Epithelial cell of esophagus (primary cell): ENCODE results near the gene KREMEN1.

Experiments used
- DNase-seq: peaks from one replicate; pipeline ENCODE4 v3.0.0; 2010; ENCODE audit warnings: low read depth
- H3K4me3 ChIP-seq: 2 replicates; pipeline ENCODE4 v1.5.1; 2011; ENCODE audit warnings: mild to moderate bottlenecking, low read length, control low read depth
- CTCF ChIP-seq: IDR thresholded peaks from 2 replicates; pipeline ENCODE4 v1.5.1; 2011; ENCODE audit warnings: low read depth, mild to moderate bottlenecking, low read length, control low read depth, inconsistent platforms; ENCODE audit not compliant: insufficient read depth; ENCODE audit errors: missing control alignments

Gene KREMEN1

GRCh38 chr22:29071261-29072045, 1.4 kb upstream of the KREMEN1 start:
- no peak for TF ChIP-seq CTCF
- peak; percentile 94 for DNase-seq
- peak overlapping the region; percentile 23 for H3K4me3 ChIP-seq

- peak; percentile 95 for DNase-seq
- no peak for TF ChIP-seq CTCF
- peak overlapping the region; percentile 15 for H3K4me3 ChIP-seq
Observed at GRCh38 chr22:29072193-29072978, 449 bp upstream of the KREMEN1 start.

- peak overlapping the region; percentile 81 for H3K4me3 ChIP-seq
- peak; percentile 1 for TF ChIP-seq CTCF
- DNase-seq, result peak; percentile 57
Observed at GRCh38 chr22:29073618-29074275, 912 bp downstream of the KREMEN1 start.

- no peak for DNase-seq
- peak overlapping the region; percentile 81 for H3K4me3 ChIP-seq
- TF ChIP-seq CTCF, result no peak
Observed at GRCh38 chr22:29074276-29074772, 1.5 kb downstream of the KREMEN1 start.

GRCh38 chr22:29078036-29078868, 5.4 kb downstream of the KREMEN1 start:
- TF ChIP-seq CTCF, result no peak
- no peak overlapping the region for H3K4me3 ChIP-seq
- no peak for DNase-seq

- no peak overlapping the region for H3K4me3 ChIP-seq
- DNase-seq, result no peak
Observed at GRCh38 chr22:29078869-29079207, 6.0 kb downstream of the KREMEN1 start.

More at GRCh38 chr22:29078869-29079207, 6.0 kb downstream of the KREMEN1 start:
- no peak for TF ChIP-seq CTCF
